HepG2 (cell line): ENCODE data around the gene BCL2L11. TPM values are rescaled to one million over a fixed set of nuclear protein-coding genes. Genes with fewer than 3 reads are reported as not detected.

Source experiments
- ATF7 ChIP-seq, 2 experiments: fragments of 450-650 bp in 1 of 2; sonication (generic) in 1 of 2; formaldehyde crosslinking in 1 of 2; IDR thresholded peaks; 2 replicates each; pipeline versions ENCODE4 v1.4.0 to v1.6.1; 2016 to 2020; ENCODE audit warnings: antibody characterized with exemption in 1 of 2, mild to moderate bottlenecking in 1 of 2, missing genetic modification reagents in 1 of 2
- ATRX ChIP-seq: sonication (generic); formaldehyde crosslinking; IDR thresholded peaks from 2 replicates; pipeline ENCODE4 v1.4.0; 2020; ENCODE audit warnings: missing genetic modification reagents, borderline replicate concordance
- CBFB ChIP-seq: sonication (generic); formaldehyde crosslinking; IDR thresholded peaks from 2 replicates; pipeline ENCODE4 v1.4.0; 2020; ENCODE audit warnings: missing genetic modification reagents
- KAT2B ChIP-seq: fragments of 150-350 bp; IDR thresholded peaks from 2 replicates; pipeline ENCODE4 v1.6.1; 2014; ENCODE audit warnings: low read depth, low read length, borderline replicate concordance
- KAT7 ChIP-seq: IDR thresholded peaks from 2 replicates; pipeline ENCODE4 v1.6.1; 2018; ENCODE audit warnings: borderline replicate concordance, missing compliant biosample characterization
- KDM5B ChIP-seq: sonication (generic); formaldehyde crosslinking; IDR thresholded peaks from 2 replicates; pipeline ENCODE4 v1.4.0; 2020; ENCODE audit warnings: missing genetic modification reagents, mild to moderate bottlenecking, borderline replicate concordance
- MED1 ChIP-seq: sonication (generic); formaldehyde crosslinking; IDR thresholded peaks from 2 replicates; pipeline ENCODE4 v1.4.0; 2020; ENCODE audit warnings: missing genetic modification reagents
- NFE2L1 ChIP-seq: sonication (generic); formaldehyde crosslinking; IDR thresholded peaks from 2 replicates; pipeline ENCODE4 v1.4.0; 2020; ENCODE audit warnings: missing genetic modification reagents, mild to moderate bottlenecking, borderline replicate concordance
- NFYC ChIP-seq: IDR thresholded peaks from 2 replicates; pipeline ENCODE4 v1.6.1; 2016; ENCODE audit warnings: missing genetic modification reagents, missing compliant biosample characterization
- SKI ChIP-seq: fragments of 450-650 bp; IDR thresholded peaks from one replicate; pipeline ENCODE4 v1.6.1; 2018; ENCODE audit warnings: mild to moderate bottlenecking; ENCODE audit not compliant: partially characterized antibody
- SRSF9 ChIP-seq: fragments of 200-400 bp; formaldehyde crosslinking; IDR thresholded peaks from 2 replicates; pipeline ENCODE4 v1.6.1; 2018; ENCODE audit warnings: borderline replicate concordance, mild to moderate bottlenecking, low read depth, low read length; ENCODE audit not compliant: insufficient read depth, poor library complexity, severe bottlenecking
- ZBTB1 ChIP-seq: sonication (generic); formaldehyde crosslinking; IDR thresholded peaks from 2 replicates; pipeline ENCODE4 v1.4.0; 2020; ENCODE audit warnings: missing genetic modification reagents, borderline replicate concordance
- ZFAT ChIP-seq: sonication (generic); formaldehyde crosslinking; conservative IDR thresholded peaks from 2 replicates; pipeline ENCODE4 v1.8.1; 2023; ENCODE audit warnings: missing genetic modification reagents, inconsistent platforms
- ZFP36 ChIP-seq: fragments of 150-350 bp; IDR thresholded peaks from 2 replicates; pipeline ENCODE4 v1.6.1; 2018; ENCODE audit warnings: borderline replicate concordance, low read length, low read depth; ENCODE audit not compliant: partially characterized antibody
- ZFX ChIP-seq: sonication (generic); formaldehyde crosslinking; IDR thresholded peaks from 2 replicates; pipeline ENCODE4 v1.4.0; 2020; ENCODE audit warnings: mild to moderate bottlenecking, low read depth, missing genetic modification reagents, moderate library complexity
- ZFY ChIP-seq: sonication (generic); formaldehyde crosslinking; IDR thresholded peaks from 2 replicates; pipeline ENCODE4 v1.4.0; 2020; ENCODE audit warnings: missing genetic modification reagents
- ZNF205 ChIP-seq: IDR thresholded peaks from 2 replicates; pipeline ENCODE4 v1.6.1; 2018; ENCODE audit warnings: missing biosample characterization, missing genetic modification reagents
- ZNF543 ChIP-seq: sonication (generic); formaldehyde crosslinking; IDR thresholded peaks from 2 replicates; pipeline ENCODE4 v1.4.0; 2020; ENCODE audit warnings: mild to moderate bottlenecking, missing genetic modification reagents
- ZNF547 ChIP-seq: sonication (generic); formaldehyde crosslinking; IDR thresholded peaks from 2 replicates; pipeline ENCODE4 v1.5.1; 2020; ENCODE audit warnings: mild to moderate bottlenecking, missing genetic modification reagents
- ZNF615 ChIP-seq: sonication (generic); formaldehyde crosslinking; IDR thresholded peaks from 2 replicates; pipeline ENCODE4 v1.5.0; 2020; ENCODE audit warnings: mild to moderate bottlenecking, missing genetic modification reagents, borderline replicate concordance
- ZNF776 ChIP-seq: sonication (generic); formaldehyde crosslinking; IDR thresholded peaks from 2 replicates; pipeline ENCODE4 v1.4.0; 2020; ENCODE audit warnings: mild to moderate bottlenecking, missing genetic modification reagents
- polyA plus RNA-seq, 8 experiments: library from polyadenylated mRNA; depleted of rRNA in 3 of 8; stranded (reverse) in 7 of 8; unstranded in 1 of 8; fragments of >200 nt; fragmentation: Illumina TruSeq in 4 of 8; extraction: Trizol in 4 of 8; gene quantifications; 2 replicates each; pipeline versions ENCODE4 v1.2.1 to v1.2.3, GENCODE V29; 2011 to 2016; ENCODE audit warnings: low read depth in 4 of 8, missing spikeins in 1 of 8, mixed read lengths in 1 of 8; ENCODE audit not compliant: insufficient read depth in 1 of 8
- total RNA-seq, 5 experiments: library from RNA; depleted of rRNA; stranded (reverse); fragments of >200 nt; fragmentation: Illumina TruSeq; extraction: Trizol; gene quantifications; 2 replicates each; pipeline ENCODE4 v1.2.3, GENCODE V29; 2016; ENCODE audit warnings: low read depth in 1 of 5
- TF ChIP-seq, protein P1 (sequence below): sonication (generic); formaldehyde crosslinking; IDR thresholded peaks from 2 replicates; pipeline ENCODE4 v1.5.0; 2020; ENCODE audit warnings: missing genetic modification reagents
- TF ChIP-seq, protein P2 (sequence below): sonication (generic); formaldehyde crosslinking; IDR thresholded peaks from 2 replicates; pipeline ENCODE4 v1.9.0; 2021; ENCODE audit warnings: missing genetic modification reagents, mild to moderate bottlenecking, borderline replicate concordance
- TF ChIP-seq, protein P3 (sequence below), 2 experiments: sonication (generic) in 1 of 2; formaldehyde crosslinking in 1 of 2; IDR thresholded peaks; 2 replicates each; pipeline versions ENCODE4 v1.4.0 to v1.6.1; 2018 to 2020; ENCODE audit warnings: missing genetic modification reagents in 2 of 2, borderline replicate concordance in 1 of 2, low read depth in 1 of 2, mild to moderate bottlenecking in 1 of 2, missing biosample characterization in 1 of 2
- TF ChIP-seq, protein P4 (sequence below): sonication (generic); formaldehyde crosslinking; IDR thresholded peaks from 2 replicates; pipeline ENCODE4 v1.4.0; 2020; ENCODE audit warnings: low read depth, mild to moderate bottlenecking, missing genetic modification reagents

BCL2L11 gene
- total and polyA plus RNA-seq, 2 of the 13 experiments (the other 11 are each of a cell fraction or from before 2014, with no cell fraction given): 6.1 to 9.7 TPM

DNA sequence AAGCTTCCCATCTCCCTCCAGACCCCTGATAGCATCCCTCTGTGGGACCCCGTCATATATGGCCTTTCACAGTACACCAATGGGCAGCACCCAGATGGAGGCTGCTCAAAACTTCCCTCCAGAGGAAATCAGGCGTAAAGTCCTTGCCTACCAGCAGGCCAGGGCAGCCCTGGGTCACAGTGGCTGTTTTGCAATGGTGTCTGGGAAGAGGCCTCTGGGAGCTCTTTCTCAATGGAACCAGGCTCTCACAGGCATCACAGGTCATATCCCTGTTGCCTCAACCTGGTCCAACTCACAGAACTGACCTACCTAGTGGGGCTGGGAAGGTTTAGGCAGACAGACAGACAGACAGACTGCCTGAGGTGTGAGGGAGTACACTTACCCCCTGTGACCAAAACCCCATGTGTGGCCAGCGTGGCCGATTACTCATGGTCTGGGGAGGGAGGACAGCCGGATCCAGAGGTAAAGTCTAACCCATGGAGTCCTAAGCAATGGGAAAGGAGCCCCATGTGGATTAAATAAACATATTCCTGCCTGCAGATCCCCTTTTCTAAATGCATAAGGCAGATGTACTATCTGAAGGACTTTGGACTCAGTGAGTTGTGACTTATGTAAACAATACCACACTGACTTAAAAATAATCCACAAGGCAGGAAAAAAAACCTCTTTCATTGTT lies 58.2 kb downstream of the BCL2L11 start (continued):
- TF ChIP-seq, protein P1, sequence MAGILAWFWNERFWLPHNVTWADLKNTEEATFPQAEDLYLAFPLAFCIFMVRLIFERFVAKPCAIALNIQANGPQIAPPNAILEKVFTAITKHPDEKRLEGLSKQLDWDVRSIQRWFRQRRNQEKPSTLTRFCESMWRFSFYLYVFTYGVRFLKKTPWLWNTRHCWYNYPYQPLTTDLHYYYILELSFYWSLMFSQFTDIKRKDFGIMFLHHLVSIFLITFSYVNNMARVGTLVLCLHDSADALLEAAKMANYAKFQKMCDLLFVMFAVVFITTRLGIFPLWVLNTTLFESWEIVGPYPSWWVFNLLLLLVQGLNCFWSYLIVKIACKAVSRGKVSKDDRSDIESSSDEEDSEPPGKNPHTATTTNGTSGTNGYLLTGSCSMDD: no peak
- TF ChIP-seq ZBTB1 (CRISPR knock-in tag) (no peak), ZNF615 (no peak), KAT7 (CRISPR knock-in tag) (no peak), ZFX (CRISPR knock-in tag) (peak; percentile 77), ATF7 (IDR thresholded peaks at IDR 0.05) (no peak), ATF7 (CRISPR knock-in tag; IDR thresholded peaks at IDR 0.05) (peak; percentile 76; the same call in 1 of the 2 replicates), ATRX (no peak), ZFP36 (no peak), CBFB (peak; percentile 43; the same call in 1 of the 2 replicates), SKI (peak; percentile 85), NFYC (CRISPR knock-in tag) (0 out of 2 replicates have a peak, but pooled peaks have one; percentile 16), ZFAT (no peak), KAT2B (no peak), ZNF776 (CRISPR knock-in tag) (no peak), SRSF9 (no peak), ZNF547 (CRISPR knock-in tag) (no peak), NFE2L1 (CRISPR knock-in tag) (0 out of 2 replicates have a peak, but pooled peaks have one; percentile 32), ZFY (CRISPR knock-in tag) (peak; percentile 71), ZNF205 (CRISPR knock-in tag) (no peak), ZNF543 (CRISPR knock-in tag) (peak; percentile 84), MED1 (CRISPR knock-in tag) (no peak; the same call in none of the 2 replicates), KDM5B (CRISPR knock-in tag) (peak; percentile 58; the same call in 1 of the 2 replicates)
- TF ChIP-seq, protein P2, sequence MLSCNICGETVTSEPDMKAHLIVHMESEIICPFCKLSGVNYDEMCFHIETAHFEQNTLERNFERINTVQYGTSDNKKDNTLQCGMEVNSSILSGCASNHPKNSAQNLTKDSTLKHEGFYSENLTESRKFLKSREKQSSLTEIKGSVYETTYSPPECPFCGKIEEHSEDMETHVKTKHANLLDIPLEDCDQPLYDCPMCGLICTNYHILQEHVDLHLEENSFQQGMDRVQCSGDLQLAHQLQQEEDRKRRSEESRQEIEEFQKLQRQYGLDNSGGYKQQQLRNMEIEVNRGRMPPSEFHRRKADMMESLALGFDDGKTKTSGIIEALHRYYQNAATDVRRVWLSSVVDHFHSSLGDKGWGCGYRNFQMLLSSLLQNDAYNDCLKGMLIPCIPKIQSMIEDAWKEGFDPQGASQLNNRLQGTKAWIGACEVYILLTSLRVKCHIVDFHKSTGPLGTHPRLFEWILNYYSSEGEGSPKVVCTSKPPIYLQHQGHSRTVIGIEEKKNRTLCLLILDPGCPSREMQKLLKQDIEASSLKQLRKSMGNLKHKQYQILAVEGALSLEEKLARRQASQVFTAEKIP (CRISPR knock-in tag): no peak
- TF ChIP-seq, protein P3, sequence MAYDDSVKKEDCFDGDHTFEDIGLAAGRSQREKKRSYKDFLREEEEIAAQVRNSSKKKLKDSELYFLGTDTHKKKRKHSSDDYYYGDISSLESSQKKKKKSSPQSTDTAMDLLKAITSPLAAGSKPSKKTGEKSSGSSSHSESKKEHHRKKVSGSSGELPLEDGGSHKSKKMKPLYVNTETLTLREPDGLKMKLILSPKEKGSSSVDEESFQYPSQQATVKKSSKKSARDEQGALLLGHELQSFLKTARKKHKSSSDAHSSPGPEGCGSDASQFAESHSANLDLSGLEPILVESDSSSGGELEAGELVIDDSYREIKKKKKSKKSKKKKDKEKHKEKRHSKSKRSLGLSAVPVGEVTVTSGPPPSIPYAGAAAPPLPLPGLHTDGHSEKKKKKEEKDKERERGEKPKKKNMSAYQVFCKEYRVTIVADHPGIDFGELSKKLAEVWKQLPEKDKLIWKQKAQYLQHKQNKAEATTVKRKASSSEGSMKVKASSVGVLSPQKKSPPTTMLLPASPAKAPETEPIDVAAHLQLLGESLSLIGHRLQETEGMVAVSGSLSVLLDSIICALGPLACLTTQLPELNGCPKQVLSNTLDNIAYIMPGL (CRISPR knock-in tag; IDR thresholded peaks at IDR 0.05; ENCODE audit: borderline replicate concordance in 1 of 2, low read depth in 1 of 2): peak in 1 of 2 experiments; percentile 29; a peak in 1 of 4 replicates
- TF ChIP-seq, protein P4, sequence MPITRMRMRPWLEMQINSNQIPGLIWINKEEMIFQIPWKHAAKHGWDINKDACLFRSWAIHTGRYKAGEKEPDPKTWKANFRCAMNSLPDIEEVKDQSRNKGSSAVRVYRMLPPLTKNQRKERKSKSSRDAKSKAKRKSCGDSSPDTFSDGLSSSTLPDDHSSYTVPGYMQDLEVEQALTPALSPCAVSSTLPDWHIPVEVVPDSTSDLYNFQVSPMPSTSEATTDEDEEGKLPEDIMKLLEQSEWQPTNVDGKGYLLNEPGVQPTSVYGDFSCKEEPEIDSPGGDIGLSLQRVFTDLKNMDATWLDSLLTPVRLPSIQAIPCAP (CRISPR knock-in tag): no peak
